G401.6 (cell line): ENCODE data around the gene FAM209A.
"Not testable (repeated sequence)": the region's sequence is repeated elsewhere in the genome, so short reads cannot be mapped to it uniquely, and the experiment has no call there.

Experiments
- FAIRE-seq: peaks from 2 replicates; lab custom pipeline; 2012; peaks lifted over from hg19 to GRCh38; lab: Jason Lieb, UNC

Gene FAM209A, protein sequence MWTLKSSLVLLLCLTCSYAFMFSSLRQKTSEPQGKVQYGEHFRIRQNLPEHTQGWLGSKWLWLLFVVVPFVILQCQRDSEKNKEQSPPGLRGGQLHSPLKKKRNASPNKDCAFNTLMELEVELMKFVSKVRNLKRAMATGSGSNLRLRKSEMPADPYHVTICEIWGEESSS

DNA sequence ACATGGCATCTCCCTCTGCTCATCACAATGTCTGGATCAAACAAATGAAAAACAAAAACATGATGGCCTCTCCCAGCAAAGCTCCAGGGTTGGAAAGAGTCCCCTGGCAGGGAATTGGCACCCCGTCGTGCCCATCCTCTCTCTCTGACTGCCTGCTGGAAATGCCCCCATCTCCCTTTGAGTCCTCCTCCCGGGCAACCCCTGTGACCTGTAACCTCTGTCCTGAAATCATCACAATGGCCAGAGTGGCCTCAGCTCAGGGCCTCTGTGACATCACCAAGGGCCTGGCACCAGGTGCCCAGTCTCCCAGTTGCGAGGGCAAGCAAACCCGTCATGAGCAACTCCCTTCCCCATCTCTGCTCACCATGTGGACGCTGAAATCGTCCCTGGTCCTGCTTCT, at the start of gene FAM209A:
FAM209A (plus strand) TSS at position 301 of the 400 bp plus-strand sequence; CDS start at position 366, 65 bp downstream.
- FAIRE-seq, result not testable (repeated sequence)

DNA sequence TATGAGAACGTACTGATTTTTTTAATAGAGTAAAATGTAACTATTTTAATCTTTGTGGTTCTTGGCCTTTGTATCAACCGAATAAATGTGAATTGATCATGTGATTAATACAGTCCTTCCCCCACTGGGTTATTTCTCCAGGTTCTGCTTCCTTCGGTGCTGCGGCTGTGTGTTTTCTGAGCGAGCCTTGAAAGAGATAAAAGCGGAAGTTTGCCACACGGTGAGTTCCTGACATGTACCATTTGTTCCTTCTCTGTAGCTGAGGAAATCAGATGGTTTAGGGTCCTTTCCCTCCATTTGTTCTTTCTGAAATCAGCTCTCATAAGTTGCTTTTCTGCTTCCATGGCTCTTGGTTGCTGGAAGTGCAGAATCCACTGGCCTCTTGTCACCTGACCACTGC, 40.6 kb upstream of the FAM209A start:
- no peak for FAIRE-seq

DNA sequence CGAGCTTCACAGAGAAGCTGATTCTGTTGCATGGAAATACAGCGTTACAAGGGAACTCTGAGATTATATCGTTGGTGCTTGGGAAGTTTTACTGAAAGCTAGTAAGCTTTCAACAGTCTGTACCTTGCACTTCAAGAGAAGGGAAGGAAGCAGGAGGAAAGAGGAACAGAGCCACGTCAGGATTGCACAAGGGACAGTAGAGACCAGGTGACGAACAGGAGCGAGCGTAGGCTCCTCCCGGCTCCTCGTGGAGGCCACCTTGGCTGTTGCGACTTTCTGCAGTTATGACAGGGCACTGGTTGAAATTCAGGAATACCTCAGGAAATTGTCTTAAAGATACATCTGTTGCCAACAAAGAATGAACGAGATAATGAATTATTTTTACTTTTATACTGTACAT, 37.3 kb upstream of the FAM209A start:
- FAIRE-seq, result no peak

DNA sequence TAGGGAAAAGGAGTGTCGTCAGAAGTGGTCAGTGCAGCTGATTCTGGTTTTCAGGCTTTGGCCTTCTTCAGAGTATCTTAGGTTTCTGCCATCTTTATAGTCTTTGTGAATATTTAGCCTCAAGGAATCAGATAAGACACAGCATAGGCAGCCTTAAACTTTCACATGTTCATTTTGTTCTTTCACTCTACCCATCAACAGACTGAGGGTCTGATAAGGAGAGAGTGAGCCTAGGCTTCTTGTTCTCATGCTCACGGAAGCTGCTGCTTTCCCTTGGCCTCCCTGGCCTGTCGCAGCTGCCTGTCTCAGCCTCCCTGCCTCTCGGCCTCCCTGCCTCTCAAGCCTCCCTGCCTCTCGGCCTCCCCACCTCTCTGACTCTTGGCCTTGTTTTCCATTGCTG, 36.0 kb upstream of the FAM209A start:
- no peak for FAIRE-seq

DNA sequence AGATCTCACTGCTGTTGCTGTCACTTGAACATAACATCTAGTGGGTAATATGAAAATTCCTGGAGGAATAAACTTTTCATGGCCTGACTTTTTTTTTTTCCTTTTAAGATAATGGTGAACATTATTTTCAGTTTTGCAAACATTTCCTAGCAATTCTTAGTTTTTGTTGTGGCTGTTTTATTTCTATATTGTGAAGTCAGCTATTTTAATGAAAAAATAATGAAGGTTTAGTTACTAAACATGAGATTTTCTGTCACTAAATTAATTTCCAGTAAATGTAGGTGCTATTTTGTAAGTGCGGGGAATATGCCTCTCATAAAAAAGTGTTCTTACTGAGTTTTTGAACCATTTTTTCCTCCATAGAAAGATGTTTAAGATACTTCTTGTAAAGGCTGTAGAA, 23.4 kb upstream of the FAM209A start:
- no peak for FAIRE-seq

DNA sequence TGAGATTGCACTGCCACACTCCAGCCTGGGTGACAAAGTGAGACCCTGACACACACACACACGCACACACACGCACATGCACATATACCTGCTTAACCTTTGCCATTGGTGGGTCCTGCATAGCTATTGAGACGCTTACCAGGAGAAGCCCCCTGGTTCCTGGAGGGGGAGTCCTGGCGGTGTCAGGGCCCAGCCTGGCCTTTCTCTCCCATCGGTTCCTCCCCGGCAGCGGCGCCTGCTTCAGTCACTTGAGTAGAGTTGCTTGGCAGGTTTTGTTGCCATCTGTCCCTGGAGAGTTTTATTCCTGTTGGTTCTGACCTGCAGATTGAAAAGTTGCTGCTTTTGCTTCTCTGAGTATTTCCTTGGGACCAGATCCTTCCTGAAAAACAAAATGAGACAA, 20.6 kb upstream of the FAM209A start:
- no peak for FAIRE-seq

DNA sequence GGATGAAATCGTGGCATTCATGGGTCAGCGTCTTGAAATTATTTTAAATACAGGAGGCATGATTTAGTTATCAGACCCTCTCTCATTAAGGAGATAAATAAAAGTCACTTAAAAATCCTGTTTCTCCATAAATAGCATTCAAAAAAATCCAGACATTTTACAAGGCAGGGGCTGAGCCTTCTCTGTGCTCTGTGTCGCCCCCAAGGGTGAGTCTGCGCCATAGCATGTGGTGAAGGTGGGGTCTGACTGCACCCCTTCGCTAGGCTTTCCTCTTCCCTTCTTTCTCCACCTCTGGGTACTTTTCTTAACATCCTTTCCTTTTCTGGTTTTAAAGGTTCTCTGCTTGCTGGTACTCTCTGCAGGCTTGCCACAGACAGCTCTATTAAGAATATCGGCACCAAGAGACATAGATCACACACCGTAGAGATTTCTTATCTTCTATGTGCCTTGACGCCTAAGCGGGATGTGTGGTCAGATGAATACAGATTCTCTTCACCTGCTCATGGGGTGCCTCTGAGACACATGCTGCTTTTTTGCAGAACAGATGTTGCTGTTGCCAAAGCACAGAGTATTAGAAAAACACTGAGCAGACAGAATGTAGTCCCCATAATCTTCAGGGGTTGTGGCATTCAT, 20.1 kb upstream of the FAM209A start:
- no peak for FAIRE-seq

DNA sequence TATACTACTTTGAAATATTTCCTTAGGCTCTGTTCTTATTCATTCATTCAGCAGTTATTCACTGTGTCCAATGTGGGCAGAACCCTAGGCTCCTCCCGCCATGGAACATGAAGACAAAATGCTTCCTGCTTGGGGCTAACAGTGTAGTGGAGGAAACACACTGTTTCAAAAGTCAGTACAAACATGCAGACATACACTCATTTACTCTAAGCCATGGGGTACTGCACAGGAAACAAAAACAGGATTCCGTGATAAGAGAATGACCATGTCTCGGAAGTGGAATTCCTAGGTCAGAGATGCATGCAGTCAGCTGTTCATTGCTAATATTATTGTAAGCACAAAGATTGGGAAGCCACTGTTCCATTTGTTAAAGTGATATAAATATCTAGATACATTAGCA, 18.4 kb upstream of the FAM209A start:
- no peak for FAIRE-seq

DNA sequence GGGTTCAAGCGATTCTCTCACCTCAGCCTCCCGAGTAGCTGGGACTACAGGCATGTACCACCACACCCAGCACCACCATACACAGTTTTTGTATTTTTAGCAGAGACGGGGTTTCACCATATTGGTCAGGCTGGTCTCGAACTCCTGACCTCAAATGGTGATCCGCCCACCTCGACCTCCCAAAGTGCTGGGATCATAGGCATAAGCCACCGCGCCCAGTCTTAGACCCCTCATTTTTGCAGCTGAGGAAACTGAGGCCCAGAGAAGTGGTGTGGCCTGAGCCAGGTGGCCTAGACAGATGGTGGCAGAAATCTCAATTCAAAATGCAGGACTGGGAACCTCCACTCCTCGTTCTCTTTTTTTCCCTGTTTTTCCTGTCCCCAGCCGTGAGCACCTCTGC, 12.6 kb upstream of the FAM209A start:
- no peak for FAIRE-seq

DNA sequence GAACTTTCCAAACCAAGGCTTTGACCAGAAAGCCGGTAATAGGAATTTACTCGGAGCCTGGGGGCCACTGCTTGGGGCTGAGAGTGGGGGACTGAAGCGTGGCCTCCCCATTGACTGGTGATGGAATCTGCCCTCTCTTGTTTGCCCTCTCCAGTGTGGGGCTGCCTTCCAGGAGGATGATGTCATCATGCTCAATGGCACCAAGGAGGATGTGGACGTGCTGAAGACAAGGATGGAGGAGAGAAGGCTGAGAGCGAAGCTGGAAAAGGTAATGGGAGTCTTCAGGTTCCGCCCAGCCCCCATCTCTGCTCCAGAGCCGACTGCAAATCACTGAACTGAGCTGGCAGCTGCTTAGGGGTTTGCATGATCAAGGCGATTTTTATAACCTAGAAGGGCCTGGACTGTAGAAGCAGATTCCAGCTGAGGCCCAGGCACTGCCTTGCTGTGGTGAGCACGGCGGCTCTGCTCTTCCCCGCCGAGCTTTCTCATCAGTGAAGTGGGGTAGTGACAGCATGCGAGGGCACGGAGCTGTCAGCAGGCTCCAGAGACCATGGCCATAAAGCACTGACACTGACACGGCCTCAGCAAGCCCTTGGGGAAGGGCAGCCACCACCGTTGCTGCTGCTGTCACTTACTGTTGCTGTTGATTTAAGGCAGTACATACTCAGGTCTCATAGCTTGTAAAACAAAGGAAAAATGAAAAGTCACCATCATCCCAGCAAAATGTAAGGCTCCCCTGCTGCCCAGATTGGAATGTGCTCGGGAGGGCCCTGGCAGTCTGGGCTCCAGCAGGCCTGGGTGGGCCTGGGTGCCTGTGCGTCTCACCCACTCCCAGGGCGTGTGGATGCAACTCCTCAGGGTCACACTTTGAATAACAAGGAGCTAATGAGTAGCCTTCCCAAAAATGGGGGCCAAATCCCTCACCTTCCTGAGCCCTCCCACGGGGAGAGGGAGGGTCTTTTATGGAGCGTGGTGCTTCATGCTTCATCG, 11.1 kb upstream of the FAM209A start:
- FAIRE-seq, result no peak

DNA sequence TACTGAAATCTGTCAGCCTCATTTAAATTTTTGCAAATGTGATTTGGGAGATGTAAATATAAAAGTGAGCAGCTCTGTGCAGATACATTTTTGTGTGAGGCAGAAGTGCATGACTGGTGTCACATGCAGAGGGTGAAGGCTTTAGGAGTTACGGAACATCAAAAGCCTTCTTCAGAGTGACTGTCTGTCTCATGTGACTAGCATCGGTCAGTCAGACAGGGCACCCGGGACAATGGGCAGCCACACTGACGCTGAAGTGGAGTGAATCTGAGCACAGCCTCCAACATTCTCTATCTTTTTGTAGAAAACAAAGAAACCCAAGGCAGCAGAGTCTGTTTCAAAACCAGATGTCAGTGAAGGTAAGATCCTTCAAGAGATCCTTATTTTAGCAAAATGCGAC, 7.9 kb upstream of the FAM209A start:
- FAIRE-seq, result no peak

DNA sequence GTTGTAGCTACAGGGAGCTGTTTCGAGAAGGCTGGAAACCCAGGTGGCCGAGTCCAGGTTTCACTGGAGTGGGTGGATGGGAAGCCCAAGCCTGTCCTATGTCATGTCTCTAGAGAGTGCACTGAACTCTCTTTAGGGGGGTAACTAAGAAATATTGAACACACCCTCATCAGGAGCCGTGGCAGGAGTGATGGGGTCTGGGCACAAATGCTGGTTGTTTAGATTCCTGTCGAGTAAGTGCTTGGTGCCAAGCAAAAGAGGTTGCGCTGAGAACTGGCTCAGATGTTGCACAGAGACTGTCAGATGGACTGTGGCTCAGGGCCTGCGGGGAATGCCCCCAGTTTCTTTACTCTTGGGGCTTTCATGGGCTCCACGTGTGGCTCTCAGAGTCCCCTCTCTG, 7.3 kb upstream of the FAM209A start:
- FAIRE-seq, result no peak

DNA sequence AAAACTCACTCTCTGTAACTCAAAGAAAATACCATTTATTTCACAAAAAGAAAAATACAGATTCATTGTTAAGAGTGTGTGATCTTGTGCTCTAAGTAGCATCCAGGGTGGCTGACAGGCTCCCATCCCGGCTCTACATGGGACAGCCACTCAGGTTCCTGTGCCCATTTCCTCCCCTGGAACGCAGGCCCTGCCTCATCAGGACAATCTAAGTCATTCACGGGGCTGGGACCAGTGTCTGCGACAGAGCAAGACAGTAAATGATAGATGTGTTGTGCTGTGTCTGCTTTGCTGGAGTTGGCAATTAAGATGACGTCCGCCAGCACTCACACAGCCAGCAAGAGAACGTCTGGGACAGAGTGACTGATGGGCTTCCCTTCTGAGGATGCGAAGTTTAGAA, 6.9 kb upstream of the FAM209A start:
- no peak for FAIRE-seq

DNA sequence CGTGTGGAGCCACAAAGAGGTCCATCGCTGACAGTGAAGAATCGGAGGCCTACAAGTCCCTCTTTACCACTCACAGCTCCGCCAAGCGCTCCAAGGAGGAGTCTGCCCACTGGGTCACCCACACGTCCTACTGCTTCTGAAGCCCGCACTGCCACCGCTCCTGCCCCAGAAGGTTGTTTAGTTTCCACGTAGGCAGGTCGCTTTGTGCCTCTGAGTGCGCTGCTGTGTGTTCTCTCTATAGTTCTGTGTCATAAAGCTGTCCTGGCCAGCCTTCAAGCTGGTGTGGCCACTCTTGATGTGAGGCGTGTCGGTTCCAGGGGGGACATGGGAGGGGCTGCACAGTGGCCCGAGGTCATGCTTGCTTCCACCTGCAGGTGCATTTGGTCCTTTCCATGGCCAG, 6.4 kb upstream of the FAM209A start:
- no peak for FAIRE-seq

DNA sequence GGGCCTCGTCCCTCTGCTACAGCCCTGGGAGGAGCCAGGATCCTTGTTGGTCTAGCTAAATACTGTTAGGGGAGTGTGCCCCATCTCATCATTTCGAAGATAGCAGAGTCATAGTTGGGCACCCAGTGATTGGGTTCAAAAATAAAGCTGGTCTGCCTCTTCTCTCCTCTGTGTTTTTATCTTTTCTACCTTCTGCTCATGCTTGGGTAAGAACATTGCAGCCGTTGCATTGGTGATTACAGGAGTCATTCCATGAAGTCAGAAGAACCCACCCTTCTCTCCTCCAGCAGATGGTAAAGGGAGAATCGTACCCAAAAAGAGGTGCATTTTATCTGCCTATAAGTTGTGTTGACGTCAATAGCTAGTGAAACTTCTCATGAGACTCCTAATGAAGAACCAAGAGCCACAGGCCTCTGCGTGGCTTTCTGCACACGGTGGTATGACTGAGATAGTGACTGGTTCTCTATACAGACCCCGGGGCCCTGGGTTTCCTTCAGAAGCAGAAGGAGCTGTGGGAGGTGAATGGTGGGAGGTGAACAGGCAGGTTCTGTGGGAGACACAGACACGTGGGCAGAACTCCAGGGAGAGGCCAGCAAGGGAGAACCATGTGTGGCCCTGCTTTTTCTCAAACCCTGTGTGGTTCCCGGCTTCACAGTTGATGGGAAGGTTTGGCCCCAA, 5.7 kb upstream of the FAM209A start:
- no peak for FAIRE-seq

DNA sequence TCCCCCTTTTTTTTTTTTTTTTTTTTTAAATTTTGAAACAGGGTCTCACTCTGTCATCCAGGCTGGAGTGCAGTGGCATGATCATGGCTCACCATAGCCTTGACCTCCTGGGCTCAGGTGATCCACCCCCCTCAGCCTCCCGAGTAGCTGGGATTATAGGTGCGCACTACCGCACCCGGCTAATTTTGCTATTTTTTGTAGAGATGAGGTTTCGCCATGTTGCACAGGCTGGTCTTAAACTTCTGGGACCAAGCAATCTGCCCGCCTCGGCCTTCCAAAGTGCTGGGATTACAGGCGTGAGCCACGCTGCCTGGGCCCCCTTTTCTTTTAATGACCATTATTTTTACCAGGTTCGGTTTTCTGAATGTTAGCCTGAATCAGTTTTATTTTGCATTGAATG, 5.0 kb upstream of the FAM209A start:
- no peak for FAIRE-seq

DNA sequence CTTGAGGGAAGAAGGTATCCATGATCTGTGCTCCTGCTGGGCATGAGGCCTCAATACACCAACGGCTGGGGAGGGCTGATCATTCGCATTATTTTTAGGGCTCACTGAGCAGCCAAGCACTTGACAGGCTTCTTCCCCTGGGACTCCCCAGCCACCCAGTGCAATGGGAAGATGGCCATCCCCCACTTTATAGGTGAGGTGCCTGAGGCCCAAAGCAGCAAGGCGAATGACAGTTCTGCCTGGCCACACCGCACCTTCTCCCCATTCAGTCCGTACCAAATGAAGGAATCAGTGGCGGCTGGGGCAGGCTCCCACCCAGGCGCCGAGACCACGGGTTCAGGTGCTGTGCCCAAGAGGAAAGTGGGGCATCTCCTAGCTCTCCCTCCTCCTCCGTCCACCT, 4.4 kb upstream of the FAM209A start:
- FAIRE-seq, result no peak

DNA sequence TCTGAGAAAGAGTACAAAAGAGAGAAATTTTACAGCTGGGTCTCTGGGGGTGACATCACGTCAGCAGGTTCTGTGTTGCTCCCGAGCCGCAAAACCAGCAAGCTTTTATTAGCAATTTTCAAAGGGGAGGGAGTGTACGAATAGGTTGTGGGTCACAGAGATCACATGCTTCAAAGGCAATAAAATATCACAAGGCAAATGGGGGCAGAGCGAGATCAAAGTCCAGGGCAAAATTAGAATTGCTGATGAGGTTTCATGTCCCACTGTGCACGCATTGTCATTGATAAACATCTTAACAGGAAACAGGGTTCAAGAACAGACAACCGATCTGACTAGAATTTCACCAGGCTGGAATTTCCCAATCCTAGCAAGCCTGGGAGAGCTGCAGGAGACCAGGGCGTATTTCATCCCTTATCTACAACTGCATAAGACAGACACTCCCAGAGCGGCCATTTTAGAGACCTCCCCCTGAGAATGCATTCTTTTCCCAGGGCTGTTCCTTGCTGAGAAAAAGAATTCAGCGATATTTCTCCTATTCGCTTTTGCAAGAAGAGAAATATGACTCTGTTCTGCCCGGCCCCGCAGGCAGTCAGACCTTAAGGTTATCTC, 3.7 kb upstream of the FAM209A start:
- not testable (repeated sequence) for FAIRE-seq

DNA sequence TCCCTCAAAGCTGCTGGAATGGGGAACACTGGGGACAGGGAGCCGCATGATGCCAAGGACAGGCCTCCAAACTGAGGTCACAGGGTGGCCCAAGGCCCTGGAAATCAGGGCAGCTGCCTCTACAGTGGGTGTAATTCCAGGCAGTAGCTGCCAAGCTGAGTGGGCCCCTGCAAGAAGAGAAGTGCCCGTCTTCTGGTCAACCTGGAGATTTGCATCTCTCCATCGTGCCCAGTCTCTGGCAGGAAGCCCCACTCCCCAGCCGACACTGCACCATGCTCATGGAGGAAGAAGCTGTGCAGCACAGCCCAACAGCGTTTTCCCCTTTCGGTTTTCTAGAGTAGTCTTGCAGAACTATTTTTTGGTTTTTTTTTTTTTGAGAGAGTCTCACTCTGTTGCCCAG, 2.2 kb upstream of the FAM209A start:
- no peak for FAIRE-seq

DNA sequence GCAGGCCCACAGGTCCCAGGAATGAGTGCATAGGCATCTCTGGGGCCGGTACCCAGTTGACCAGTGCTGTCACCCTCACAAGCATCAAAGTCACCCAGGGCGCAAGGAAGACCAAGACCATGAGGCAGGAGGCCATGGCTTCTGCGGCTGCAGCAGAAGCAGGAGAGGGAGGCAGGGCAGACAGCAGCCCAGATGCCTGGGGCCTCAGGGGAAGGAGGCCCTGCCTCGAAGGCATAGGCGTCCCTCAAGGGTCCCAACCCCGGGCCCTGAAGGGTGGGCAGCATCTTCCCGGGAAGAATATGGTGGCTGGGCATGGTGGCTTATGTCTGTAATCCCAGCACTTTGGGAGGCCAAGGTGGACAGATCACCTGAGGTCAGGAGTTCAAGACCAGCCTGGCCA, 3.0 kb downstream of the FAM209A start:
- FAIRE-seq, result no peak

DNA sequence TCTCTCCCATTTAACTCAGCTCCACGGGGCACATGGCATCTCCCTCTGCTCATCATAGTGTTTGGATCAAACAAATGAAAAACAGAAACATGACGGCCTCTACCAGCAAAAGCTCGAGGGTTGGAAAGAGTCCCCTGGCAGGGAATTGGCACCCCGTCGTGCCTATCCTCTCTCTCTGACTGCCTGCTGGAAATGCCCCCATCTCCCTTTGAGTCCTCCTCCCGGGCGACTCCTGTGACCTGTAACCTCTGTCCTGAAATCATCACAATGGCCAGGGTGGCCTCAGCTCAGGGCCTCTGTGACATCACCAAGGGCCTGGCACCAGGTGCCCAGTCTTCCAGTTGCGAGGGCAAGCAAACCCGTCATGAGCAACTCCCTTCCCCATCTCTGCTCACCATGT, 8.4 kb downstream of the FAM209A start, which contains the start of gene FAM209B:
FAM209B (plus strand) TSS at position 301 of the 400 bp plus-strand sequence; CDS start at position 397, 96 bp downstream.
- FAIRE-seq, result not testable (repeated sequence)

DNA sequence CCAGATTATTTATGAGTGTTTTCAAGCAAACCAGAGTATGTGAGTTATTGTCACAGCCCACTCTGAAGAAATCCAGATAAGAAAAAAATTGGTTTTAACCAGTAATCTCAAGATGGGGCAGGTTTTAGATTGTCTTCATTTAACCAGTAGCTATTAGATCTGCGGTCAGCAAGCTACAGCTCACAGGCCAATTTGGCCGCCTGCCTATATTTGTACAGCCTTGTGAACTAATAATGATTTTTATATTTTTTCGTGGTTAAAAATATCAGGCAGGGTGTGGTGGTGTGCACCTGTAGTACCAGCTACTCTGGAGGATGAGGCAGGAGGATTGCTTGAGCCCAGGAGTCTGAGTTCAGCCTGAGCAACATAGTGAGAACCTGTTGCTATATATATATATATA, 13.5 kb downstream of the FAM209A start:
- FAIRE-seq, result no peak
